OCI-LY3 (cell line): ENCODE data around the gene HERC4.
A peak's percentile ranks its signal among the peaks of the same experiment; 100 is the strongest.

ENCODE experiments used
- H2AFZ ChIP-seq: fragments of 200-600, 300-600 bp; shearing (Covaris generic); 2 replicates; pipeline ENCODE4 v1.6.0; 2014; ENCODE audit warnings: antibody characterized with exemption, low read depth, low read length
- H3K27ac ChIP-seq: fragments of 200-600, 300-600 bp; sonication (generic); 2 replicates; pipeline ENCODE4 v1.5.1; 2014; ENCODE audit warnings: mild to moderate bottlenecking, low read length, moderate library complexity, mixed read lengths
- H3K27me3 ChIP-seq: fragments of 200-600, 300-600 bp; sonication (generic); 2 replicates; pipeline ENCODE4 v1.6.1; 2014; ENCODE audit warnings: low read depth, low read length, mixed read lengths
- H3K36me3 ChIP-seq: fragments of 200-600, 300-600 bp; sonication (generic); replicated peaks from 2 replicates; pipeline ENCODE3; 2014; ENCODE audit warnings: low read depth, low read length, mixed read lengths
- H3K4me1 ChIP-seq: fragments of 300-600, 200-600 bp; sonication (generic); 2 replicates; pipeline ENCODE4 v1.6.1; 2014; ENCODE audit warnings: low read length, mixed read lengths
- H3K4me2 ChIP-seq: fragments of 200-600, 300-600 bp; sonication (generic); 2 replicates; pipeline ENCODE4 v1.6.1; 2014; ENCODE audit warnings: low read length, mixed read lengths
- H3K4me3 ChIP-seq: fragments of 300-600, 200-600 bp; sonication (generic); 2 replicates; pipeline ENCODE4 v1.5.1; 2014; ENCODE audit warnings: antibody characterized with exemption, mild to moderate bottlenecking, low read length, moderate library complexity
- H3K79me2 ChIP-seq: fragments of 300-600, 200-600 bp; shearing (Covaris generic); 2 replicates; pipeline ENCODE4 v1.6.1; 2014; ENCODE audit warnings: mild to moderate bottlenecking, low read length, mixed read lengths
- H3K9ac ChIP-seq: fragments of 300-600, 200-600 bp; shearing (Covaris generic); 2 replicates; pipeline ENCODE4 v1.6.0; 2014; ENCODE audit warnings: mild to moderate bottlenecking, low read length, moderate library complexity
- H3K9me3 ChIP-seq: fragments of 200-600, 300-600 bp; shearing (Covaris generic); 2 replicates; pipeline ENCODE4 v1.6.1; 2014; ENCODE audit warnings: low read length, mixed read lengths; ENCODE audit not compliant: insufficient read depth
- H4K20me1 ChIP-seq: fragments of 200-600, 300-600 bp; sonication (generic); 2 replicates; pipeline ENCODE4 v1.6.1; 2016; ENCODE audit warnings: low read length, mixed read lengths; ENCODE audit not compliant: insufficient read depth
- CTCF ChIP-seq: fragments of 200-600, 300-600 bp; sonication (generic); IDR thresholded peaks from 2 replicates; pipeline ENCODE4 v1.5.1; 2014; ENCODE audit warnings: antibody characterized with exemption, low read length, low read depth
- EZH2phosphoT487 ChIP-seq: fragments of 200-600 bp; shearing (Covaris generic); IDR thresholded peaks from 2 replicates; pipeline ENCODE4 v1.6.1; 2018; ENCODE audit warnings: antibody characterized with exemption, mixed run types, low read depth

Gene HERC4

GRCh38 chr10:68095153-68095552 lies 20.1 kb upstream of the HERC4 start:
- H3K4me1 ChIP-seq, result no peaks in the 10 kb centered on the region
- no peaks in the 10 kb centered on the region for H3K27me3 ChIP-seq
- no peak overlapping the region for H3K4me2 ChIP-seq
- no peaks in the 10 kb centered on the region for H3K79me2 ChIP-seq
- H3K9me3 ChIP-seq, result no peaks in the 10 kb centered on the region
- no peaks in the 10 kb centered on the region for H3K36me3 ChIP-seq
- H2AFZ ChIP-seq, result no peak overlapping the region
- no peak for TF ChIP-seq CTCF
- TF ChIP-seq EZH2phosphoT487, result no peak
- H4K20me1 ChIP-seq, result no peaks in the 10 kb centered on the region
- no peak overlapping the region for H3K4me3 ChIP-seq
- H3K9ac ChIP-seq, result no peak overlapping the region
- H3K27ac ChIP-seq, result no peak overlapping the region

- Histone ChIP-seq H3K79me2 (no peaks in the 10 kb centered on the region), H3K9me3 (no peaks in the 10 kb centered on the region), H4K20me1 (no peaks in the 10 kb centered on the region), H3K4me2 (no peak overlapping the region), H3K4me3 (no peak overlapping the region), H3K27me3 (no peaks in the 10 kb centered on the region), H2AFZ (no peak overlapping the region), H3K27ac (no peak overlapping the region), H3K4me1 (no peaks in the 10 kb centered on the region), H3K36me3 (no peaks in the 10 kb centered on the region), H3K9ac (no peak overlapping the region)
- no peak for TF ChIP-seq CTCF
- TF ChIP-seq EZH2phosphoT487, result no peak
These were observed 17.4 kb upstream of the HERC4 start for GRCh38 chr10:68092512-68092911.

GRCh38 chr10:68090586-68090985 lies 15.5 kb upstream of the HERC4 start:
- Histone ChIP-seq H2AFZ (no peak overlapping the region), H3K27ac (no peak overlapping the region), H4K20me1 (no peaks in the 10 kb centered on the region), H3K9ac (no peak overlapping the region), H3K36me3 (no peaks in the 10 kb centered on the region), H3K4me3 (no peak overlapping the region), H3K79me2 (no peaks in the 10 kb centered on the region), H3K27me3 (no peaks in the 10 kb centered on the region), H3K4me1 (no peaks in the 10 kb centered on the region), H3K9me3 (no peaks in the 10 kb centered on the region), H3K4me2 (no peak overlapping the region)
- TF ChIP-seq CTCF (no peak), EZH2phosphoT487 (no peak)

- no peaks in the 10 kb centered on the region for H4K20me1 ChIP-seq
- no peaks in the 10 kb centered on the region for H3K79me2 ChIP-seq
- no peak overlapping the region for H2AFZ ChIP-seq
- no peak overlapping the region for H3K9ac ChIP-seq
- peak overlapping the region; percentile 17; the same call in 1 of the 2 replicates for H3K4me2 ChIP-seq
- no peak overlapping the region for H3K4me3 ChIP-seq
- no peaks in the 10 kb centered on the region for H3K36me3 ChIP-seq
- H3K4me1 ChIP-seq, result no peaks in the 10 kb centered on the region
- H3K9me3 ChIP-seq, result no peaks in the 10 kb centered on the region
- no peak overlapping the region for H3K27ac ChIP-seq
- TF ChIP-seq EZH2phosphoT487, result no peak
- TF ChIP-seq CTCF, result no peak
- no peaks in the 10 kb centered on the region for H3K27me3 ChIP-seq
These were observed 13.7 kb upstream of the HERC4 start for GRCh38 chr10:68088740-68089139.
